ENCODE results near the gene SORCS3.

SORCS3 gene

DNA sequence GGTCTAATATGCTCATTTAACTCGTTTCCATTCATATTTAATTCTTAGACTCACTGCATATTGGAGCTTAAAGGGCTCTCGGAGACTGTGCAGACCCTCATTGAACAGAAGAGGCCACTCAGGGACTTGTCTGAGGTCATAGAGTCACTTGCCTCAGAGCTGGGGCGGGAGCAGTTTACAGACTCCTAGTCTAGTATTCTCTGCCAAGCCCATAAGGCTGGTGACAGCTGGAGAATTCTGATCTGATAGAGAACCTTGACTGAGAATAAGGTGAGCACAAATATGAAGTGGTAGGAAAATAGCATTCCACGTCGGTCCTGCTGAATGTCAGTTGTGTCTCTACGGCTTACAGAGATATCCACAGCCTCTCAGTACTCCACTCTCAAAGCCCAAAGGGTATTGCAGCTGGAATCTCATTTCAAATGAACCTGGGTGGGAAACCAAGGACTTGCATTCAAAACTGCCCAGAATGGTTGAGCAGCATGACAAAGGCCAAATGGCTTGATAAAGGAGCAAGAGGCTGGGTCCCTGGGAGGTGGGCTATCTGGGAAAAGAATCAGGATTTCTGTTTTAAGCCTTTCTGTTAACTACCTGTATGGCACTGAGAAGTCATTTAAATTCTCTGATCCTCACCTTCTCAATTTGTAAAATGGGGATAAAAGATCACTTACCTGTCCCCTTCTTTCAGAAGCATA lies 283.2 kb downstream of the SORCS3 start:
- DNase-seq: no peak

DNA sequence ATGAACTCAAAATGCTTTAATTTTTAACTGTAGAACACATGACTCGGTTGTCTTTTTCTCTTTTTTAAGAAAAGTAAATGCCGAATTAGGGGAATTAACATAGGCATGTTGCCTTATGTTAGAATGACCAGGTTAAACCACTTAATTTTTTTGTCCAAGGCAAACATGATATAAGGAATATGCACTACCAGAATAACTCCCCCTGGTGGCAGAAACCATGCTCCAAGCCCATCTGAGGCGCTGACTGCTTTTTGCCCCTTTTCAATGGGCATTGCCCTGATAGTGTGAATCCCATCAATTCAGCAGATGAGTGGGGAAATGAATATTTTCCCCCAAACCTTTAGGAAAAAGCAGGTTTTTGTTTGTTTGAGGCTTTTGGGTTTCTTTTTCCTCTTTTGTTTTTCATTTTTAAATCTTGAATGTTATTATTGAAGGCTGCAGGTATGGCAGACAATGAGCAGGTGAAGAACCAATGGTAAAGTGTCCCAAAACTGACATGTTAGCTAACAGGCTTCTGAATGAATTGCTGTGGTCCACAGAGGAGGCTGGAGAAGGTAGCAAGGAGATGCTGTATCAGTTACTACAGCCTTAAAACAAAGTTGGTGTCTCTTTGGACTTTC lies 284.3 kb downstream of the SORCS3 start:
- DNase-seq: no peak

DNA sequence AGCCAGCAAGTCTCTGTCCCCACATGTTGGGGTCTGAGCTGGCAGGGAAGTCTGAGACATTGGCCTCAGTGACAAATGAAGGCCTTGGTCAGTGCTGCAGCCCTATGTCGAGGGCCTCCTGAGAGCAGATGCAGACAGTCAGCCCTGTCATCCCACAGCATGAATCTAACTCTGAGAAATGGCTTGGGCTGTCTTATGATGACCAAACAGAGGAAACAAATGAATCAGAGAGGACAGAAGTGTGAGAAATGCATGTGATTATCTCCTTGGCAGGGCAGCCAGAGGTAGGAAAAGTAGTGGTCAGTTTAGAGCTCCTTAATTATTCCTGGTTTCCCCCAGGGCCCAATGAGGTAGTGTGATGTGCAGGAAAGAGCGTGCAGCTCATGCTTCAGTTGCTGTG lies 287.6 kb downstream of the SORCS3 start:
- no peak for DNase-seq

DNA sequence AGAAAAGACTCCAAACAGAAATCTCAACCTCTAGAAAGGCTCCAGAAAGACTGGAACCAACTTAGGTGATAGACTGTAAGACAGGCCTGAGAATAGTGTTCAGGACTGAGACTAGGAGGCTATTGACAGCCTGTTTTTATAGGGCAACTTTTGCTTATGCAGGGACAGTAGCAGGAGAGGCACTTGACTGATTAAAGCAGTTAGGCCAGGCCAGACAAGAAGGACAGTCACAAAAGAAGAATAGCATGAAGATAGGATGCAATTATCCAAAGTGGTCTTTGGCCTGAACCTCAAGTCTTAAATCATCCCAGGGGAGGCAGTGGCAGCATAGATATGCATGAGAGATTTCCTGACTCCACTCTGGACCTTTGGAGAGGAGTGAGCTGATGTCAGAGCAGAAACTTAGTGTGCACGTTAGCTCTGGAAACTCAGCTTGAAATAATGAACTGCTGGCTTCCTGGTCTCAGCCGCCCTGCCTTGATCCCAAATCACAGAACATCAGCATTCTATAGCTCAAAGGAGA lies 290.6 kb downstream of the SORCS3 start:
- peak; percentile 76 for DNase-seq

DNA sequence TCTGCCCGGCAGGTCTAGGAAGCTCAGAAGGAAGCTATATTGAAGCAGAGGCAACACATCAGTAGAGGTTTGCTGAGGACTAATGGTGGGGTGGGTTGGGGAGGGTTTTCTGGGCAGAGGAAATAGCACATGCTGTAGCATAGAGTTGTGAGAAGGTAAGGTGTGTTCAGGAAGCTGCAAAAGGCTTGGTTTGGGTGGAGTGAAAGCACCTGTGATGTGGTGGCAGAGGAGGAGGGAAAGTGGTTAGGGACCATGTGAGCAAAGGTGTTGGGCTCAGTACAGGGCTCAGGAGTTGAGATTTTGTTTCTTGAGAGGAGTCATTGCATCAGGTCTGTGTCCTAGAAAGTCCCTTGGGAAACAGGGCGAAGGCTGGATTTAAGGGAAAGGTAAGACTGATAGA lies 294.6 kb downstream of the SORCS3 start:
- DNase-seq: no peak

DNA sequence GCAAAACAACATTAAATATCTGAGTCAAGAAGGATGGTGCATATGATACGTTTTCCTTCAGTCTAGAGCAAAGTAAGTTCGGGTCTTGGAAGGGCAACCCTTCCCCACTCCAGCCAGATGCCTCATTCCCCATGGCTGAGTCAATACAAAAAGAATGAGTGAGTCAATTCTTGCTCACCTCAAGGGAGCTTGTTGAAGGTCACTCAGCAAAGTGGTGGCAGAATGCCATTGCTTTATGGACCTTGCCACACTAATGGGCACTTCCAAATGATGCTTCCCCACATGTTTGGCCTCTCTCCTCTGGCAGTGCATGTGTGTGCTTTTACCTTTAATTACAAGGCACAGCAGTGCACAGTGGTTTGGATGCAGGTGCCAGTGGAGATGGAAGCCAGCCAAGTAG lies 296.5 kb downstream of the SORCS3 start:
- DNase-seq: peak; percentile 90

DNA sequence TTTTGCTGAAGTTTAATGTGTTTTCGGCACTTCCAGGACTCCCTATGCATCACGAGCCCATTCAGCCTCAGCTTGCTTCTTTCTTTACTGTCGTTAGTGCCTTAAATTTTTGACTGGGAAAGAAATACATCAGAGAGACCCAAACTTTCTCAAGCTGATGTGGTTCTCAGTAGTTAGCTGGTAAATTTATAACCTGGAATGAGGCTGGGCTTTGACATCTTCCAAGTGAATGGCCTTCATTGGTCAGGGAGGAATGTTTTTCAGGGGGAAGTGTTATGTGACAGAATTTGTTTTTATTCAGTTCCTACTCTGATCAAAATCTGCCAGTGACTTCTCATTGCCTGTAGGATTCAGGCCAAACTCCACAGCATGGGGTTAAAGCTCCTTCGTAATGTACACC lies 296.9 kb downstream of the SORCS3 start:
- no peak for DNase-seq

DNA sequence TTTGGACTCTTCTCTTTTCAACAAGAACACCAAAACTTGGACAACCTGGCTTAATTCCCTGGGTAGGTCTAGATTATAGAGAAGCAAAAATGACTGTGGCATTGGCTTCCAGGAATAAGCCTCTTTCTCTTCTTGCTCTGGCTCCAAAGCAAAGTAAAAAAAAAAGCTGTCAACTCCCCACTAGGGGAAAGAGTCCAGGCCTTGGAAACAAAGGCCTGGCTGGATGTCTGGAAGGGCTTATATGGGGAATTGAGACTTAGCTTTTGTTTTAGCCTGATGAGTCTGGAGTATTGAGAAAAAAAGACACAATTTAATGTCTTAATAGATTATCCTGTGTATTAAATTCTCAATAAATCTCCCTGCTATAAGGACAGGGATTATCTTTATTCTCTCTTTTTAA lies 300.6 kb downstream of the SORCS3 start:
- DNase-seq: no peak

DNA sequence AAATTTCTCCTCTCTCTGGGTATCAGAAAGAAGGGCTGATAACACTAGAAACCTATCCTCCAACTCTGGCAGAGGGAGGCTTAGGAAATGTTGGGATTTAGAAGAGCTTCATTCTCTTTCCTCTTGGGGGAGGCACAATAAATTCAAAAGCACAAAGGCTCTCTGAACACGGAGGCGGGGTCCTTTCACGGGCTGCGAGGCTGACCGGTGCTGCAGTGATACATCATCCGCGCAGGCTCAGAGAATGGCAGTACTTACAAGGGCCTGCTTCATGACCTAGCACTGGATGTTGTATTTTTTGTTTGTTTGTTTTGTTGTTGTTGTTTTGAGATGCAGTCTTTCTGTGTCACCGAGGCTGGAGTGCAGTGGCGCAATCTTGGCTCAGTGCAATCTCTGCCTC lies 306.2 kb downstream of the SORCS3 start:
- no peak for DNase-seq

DNA sequence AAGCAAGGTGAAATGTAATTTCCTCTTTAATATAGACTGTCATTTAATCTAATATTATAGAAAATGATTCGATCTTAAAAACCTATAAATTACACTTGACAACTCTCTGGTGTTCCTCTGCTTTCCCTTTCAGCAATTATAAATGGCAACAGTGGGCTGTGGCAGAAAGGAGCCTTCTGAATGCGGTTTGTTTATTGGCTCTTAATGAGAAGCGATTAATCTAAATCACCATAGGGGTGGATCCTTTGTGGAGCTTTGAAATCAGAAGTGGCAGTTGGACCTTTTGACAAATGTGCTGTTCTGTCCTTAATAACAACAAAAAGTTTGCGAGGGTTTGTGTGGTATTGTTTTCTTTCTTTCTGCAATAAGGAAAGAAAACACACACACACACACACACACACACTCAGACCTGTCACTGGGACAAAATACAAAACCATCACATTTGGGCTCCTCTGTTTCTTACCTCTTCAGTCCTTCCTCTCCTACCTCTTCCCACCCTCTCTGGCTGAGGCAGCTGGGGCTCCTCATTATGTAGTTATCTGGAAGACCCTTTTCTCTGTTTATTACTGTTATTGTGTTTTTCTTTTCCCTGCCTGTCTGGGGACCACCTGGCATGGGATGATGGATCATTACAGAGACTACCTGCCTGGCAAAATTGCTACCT lies 316.2 kb downstream of the SORCS3 start:
- DNase-seq: no peak

DNA sequence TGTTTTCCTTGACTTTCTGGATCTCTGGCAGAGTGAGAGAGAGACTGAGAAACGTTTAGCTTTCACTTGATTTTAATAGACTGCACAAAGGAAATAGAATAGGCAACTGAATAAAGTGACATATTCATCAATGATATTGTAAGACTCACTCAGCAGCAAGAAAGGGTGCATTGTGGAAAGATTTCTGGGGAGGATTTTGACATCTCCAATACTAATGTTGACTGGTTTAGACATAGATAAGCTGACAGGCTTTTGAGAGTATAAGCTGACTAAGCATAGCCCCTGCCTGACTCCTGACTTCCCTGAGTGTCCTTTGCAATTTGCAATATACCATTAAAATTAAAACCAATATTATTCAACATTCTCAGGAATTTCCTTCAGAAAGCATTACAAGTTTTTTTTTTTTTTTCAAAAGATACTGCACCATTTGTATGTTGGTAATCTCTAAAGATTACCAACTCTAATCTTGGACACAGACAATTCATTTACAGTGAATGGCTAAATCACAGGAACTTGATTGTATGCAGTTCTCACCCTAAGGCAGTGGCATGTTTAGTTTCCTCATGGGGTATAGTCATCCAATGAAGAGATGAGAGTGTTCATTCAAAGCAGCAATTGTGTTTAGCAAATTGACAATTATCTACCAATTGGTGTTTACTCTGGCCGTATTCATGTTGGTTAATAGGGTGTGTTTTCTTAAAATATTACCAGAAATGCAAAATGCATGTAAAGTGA lies 325.6 kb downstream of the SORCS3 start:
- no peak for DNase-seq

DNA sequence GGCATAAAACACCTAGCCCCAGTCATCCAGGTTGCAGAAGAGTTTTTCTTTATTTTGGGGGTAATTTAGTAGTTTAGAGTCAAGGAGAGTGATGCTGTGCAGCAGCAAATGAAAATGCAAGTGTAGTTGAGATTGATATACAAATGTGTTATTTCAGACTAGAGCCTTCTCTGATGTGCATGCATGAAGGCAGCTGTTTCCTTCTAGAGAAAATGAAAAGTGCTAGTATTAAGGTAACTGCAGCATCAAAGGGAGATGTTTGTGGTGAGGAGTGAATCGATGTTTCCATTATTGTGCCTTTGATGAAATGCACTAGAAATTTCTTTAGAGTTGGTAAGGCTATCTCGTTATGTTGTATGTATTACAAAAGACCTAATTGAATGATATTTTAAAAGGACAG lies 339.3 kb downstream of the SORCS3 start:
- no peak for DNase-seq

DNA sequence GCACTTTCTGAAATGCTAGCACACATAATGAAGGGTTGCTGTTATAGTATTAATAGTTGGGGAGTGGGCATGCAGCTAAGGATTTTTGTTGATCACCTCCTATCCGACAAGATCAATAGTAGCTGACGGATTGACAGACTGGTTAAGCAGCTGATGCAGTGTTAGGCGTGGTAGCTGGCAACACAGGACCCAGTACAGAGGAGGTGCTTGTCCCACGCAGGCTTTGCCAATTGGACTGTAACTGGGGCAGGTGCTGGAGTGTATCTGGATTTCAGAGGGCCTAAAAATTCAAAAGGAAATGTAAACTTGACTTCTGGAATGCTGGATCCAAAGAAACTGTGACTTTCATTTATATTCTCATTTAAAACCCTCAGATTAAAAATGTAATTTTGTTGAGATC lies 340.9 kb downstream of the SORCS3 start:
- no peak for DNase-seq

DNA sequence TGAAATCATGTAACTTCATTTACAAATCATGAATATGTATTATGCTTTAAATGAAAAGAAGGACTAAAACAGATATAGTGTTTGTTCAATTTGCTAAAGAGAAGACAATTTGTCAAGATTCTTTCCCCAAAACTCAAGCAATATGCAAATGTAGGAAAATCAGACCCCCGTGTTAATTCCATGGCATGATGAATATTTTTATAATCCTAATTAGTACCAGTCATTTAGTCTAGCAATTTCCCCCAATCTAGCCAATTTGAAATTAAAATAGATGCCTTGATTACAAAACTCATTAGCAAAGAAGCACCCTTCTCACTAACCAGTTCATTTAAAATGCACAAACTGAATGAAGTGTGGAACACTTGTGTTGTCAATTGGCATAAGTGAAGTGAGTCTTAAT lies 347.6 kb downstream of the SORCS3 start:
- no peak for DNase-seq

DNA sequence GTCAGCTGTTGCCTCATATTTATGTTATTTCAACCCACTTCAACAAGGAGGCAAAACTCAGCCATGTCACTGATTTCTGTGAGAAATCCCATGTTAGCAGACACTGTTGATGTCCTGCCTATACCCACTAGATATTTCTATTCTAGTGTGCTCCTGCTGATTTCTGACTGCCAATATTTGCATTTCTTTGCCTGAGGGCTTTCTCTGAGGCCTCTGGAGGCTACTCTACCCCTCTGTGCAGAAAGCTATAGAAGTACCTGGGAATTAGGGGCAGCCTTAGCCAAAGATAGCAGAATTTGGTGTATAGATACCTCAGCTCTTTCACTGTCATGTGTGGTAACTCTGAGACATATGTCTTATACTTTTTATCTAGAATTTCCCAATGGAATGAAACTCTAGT lies 348.8 kb downstream of the SORCS3 start:
- DNase-seq: no peak

DNA sequence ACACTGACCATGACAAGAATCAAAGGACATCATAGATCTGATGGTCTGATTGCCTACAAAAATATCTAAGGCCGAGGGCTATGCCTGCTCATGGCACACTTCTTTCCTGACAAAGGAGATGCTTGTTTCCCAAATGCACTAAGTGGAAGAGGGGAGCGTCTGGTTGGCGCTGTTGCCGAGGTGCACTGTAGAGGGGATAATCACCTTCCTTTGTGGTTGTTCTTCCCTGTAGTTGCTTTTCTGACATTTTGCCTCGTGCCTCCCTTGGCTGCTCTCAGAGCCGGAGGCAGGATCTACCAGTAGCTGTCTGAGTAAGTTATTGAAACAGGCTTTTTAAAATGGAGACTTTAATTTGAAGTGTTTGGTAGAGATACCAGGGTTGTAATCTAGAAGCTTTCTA lies 352.0 kb downstream of the SORCS3 start:
- no peak for DNase-seq

DNA sequence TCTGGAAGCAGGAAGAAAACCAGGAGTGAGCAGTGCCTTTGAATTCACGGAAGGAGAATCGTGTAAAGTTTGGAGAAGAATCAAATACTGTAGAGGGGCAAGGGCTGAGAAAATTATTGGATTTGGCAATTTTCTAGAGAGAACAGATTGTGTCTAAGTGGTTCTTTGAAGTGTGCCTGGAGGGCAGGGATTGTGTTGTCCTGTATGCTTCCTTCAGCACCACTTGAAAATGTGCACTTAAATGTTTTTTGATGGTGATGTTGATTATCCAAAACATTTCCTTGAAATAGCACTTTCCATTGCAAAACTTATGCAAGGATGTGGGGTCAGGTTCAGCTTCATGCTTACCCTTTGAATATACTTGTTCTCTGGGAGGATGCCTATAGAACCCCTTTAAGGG lies 360.2 kb downstream of the SORCS3 start:
- DNase-seq: no peak

DNA sequence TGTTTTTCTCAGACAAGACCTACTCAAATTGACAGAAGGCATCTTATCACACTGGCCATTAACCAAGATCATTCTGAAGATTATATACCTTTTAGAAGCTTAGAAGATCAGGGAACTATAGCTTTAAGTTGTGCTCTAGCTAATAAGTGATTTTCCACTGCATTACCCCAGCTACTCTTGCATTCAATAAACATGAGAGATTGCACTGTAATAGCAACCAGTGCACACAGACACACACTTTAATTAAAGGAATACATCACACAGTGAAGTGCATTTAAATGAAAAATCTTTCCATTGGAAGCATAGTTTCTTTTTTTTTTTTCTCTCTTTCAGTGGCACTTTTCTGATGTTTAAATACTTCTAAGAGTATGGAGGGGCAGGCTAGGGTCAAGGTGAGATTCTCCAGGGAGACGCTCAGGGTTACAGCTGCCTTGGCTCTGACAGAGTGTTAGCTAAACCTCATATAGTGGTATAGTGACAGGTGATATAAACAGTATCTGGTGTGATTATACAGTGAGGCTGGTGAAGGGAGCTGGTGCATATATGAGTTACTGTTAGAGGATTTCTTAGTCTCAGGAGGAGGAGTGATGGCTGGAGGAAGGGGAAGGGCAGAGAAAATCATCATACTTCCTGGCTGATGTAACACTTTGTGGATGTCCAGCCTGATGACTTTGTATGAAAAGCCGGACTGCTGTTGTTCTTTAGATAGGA lies 369.5 kb downstream of the SORCS3 start:
- DNase-seq: no peak

DNA sequence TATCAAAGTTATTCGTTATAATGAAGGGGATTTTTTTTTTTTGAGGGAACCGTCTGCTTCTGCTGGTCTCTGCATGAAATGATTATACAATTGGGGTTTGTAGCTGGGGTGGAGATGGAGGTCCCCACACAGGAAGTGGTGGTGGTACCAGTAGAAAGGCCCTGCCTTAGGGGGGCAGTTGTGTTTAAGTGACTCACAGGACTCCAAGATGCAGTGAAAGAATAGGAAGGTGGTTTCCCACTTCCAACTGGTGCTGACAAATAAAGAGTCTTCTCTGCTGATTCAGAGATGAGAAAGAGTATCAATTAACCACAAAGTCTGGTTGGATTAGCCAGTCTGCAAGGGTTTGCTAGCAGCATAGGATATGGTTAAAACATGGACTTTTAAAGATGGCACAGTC lies 376.0 kb downstream of the SORCS3 start:
- DNase-seq: no peak

DNA sequence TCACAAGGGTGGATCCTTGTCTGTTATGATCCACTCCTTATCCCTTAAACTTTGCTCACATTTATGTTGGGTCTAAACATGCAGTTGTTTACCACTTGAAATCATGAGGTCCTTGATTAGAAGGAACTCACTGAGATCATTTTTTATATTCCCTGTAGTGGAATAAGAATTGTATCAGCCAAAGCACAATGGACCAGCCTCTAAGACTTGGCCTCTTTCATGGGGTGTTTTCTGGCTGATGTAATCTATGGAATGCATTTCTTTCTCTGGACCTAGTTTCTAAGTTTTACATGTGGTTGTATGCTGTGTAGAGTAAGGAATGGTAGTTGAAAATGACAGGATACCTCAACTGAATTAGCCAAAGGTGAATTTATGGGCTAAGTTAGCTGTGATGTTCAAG lies 376.6 kb downstream of the SORCS3 start:
- no peak for DNase-seq

DNA sequence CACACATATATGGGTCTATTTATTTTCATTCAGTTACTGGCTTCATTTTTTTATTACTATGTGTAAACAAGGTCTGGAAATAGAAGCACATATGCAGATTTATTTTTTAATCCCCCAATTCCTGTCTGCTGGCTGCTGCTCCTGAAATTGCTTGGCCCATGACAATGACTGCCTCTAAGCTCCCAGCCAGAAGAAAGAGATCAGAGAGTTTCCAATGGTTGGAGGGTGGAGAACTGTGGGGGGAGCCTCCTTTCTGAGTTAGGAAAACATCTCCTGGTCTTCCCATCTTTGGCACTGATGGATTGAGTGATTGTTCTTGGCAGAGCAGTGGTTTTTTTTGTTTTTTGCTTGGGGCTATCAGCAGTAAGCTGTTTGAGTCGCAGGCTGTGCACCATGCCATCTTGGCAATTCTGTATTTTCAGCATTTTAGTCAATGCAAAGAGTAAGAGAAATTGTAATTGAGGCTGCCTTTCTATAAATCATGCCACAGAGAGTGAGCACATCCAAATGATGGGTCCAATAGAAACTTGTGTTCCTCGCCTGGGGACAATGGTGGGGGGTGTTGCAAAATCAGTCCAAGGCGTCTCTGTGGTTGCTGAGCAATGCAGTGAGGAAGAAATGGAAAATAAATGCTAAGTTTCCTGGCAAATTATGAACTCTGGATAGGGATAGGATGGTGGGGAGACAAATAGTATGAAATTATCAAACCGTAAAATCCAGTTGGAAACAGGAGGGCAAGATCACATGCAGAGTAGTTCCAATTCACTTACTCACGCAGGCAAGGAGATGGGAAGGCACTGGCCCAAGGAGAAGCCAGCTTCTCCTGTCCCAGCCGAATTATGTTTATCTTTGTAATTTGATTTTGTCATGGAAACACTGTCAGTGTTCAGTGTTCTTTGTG lies 382.4 kb downstream of the SORCS3 start:
- DNase-seq: no peak

DNA sequence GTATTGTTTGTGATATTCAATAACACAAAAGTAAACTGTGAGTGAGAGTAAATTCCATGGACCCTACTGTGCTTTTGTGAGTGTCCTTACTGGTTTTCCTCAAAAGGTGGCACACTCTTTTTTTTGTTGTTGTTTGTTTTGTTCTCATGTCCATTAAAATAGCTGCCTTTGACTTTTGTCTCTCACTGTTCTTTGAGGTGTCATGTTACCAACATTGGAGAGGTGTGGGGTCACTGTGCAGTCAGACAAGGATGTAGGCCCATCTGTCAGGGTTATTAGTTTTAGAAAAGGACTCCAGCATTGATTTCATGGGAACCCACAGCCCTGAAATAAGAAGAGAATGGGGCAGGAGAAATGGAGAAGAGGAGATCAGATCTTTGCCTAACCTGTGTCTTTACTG lies 383.1 kb downstream of the SORCS3 start:
- no peak for DNase-seq
